ENCODE measurements around the gene KLHDC10. TPM values are rescaled to one million over a fixed set of nuclear protein-coding genes. Genes with fewer than 3 reads are reported as not detected.

Gene KLHDC10
- total RNA-seq, 4 donors from 2014 or later, result 17.8 to 26.9 (median 22.3) TPM

GRCh38 chr7:130149281-130150139 is 79.2 kb downstream of the KLHDC10 start:
- Histone ChIP-seq H3K27me3 (no peaks in the 10 kb centered on the region), H3K27ac (no peak overlapping the region), H3K4me3 (no peak overlapping the region), H3K4me1 (peaks cover 18% of the 10 kb centered on the region), H3K9me3 (no peaks in the 10 kb centered on the region), H3K36me3 (no peaks in the 10 kb centered on the region)
- TF ChIP-seq POLR2A (IDR thresholded peaks at IDR 0.05), result no peak
- no peak for TF ChIP-seq EP300 (IDR thresholded peaks at IDR 0.05)
- no peak for TF ChIP-seq CTCF (IDR thresholded peaks at IDR 0.05)
- no peak for TF ChIP-seq POLR2AphosphoS5 (IDR thresholded peaks at IDR 0.05)
- DNase-seq (ENCODE audit: low spot score in 2 of 2), result no peak
- 58% methylated on average over 13 of the region's 20 CpGs for WGBS

DNA sequence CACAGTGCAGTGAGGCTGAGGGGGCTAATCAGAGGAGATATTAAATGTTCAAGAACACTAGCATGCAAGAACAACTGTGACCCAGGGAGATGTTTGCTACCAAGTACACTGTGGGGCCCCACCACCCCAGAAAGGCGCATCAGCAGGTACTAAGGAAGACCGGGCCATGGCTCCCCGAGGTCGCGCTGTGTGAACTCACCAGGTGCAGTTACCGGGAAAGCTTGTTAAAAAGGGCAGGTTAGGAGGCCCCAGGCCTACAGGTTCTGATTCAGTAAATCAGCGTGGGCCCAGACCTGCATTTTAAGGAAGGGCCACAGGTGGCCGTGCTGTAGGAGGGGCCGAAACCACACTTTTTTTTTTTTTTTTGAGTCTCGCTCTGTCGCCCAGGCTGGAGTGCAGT is 80.3 kb downstream of the KLHDC10 start:
- Histone ChIP-seq H3K27ac (no peak overlapping the region), H3K9me3 (no peaks in the 10 kb centered on the region), H3K4me3 (no peak overlapping the region), H3K4me1 (peaks cover 19% of the 10 kb centered on the region), H3K36me3 (no peaks in the 10 kb centered on the region), H3K27me3 (no peaks in the 10 kb centered on the region)
- TF ChIP-seq CTCF (IDR thresholded peaks at IDR 0.05), result no peak
- no peak for TF ChIP-seq POLR2AphosphoS5 (IDR thresholded peaks at IDR 0.05)
- no peak for TF ChIP-seq POLR2A (IDR thresholded peaks at IDR 0.05)
- DNase-seq (ENCODE audit: low spot score in 2 of 2), result no peak
- WGBS, result 93% methylated on average over 11 of the region's 11 CpGs

DNA sequence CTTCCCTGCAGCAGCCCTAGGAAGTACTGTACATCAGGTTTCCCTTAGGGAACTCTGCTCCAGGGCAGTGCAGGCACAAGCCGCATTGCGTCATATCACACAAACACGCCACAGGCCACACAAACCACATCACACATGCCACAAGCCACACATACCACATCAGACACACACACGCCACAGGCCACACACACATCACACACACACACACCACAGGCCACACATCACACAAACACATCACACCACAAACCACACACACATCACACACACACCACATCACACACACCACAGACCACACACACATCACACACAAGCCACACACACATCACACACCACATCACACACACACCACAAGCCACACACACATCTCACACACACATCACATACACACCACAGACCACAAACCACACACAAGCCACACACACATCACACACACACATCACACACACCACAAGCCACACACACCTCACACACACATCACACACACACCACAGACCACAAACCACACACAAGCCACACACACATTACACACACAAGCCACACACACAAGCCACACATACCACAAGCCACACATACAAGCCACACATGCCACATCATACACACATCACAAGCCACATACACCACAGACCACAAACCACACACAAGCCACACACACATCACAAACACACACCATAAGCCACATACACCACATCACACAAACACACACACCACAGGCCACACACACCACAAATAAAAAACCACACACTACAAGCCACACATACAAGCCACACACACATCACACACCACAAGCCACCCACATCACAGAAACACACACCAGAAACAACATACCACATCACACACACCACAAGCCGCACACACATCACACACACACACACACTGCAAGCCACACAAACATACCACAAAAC is 81.5 kb downstream of the KLHDC10 start:
- Histone ChIP-seq H3K27me3 (no peaks in the 10 kb centered on the region), H3K36me3 (no peaks in the 10 kb centered on the region), H3K9me3 (no peaks in the 10 kb centered on the region), H3K27ac (no peak overlapping the region), H3K4me3 (no peak overlapping the region), H3K4me1 (peaks cover 19% of the 10 kb centered on the region)
- no peak for TF ChIP-seq POLR2A (IDR thresholded peaks at IDR 0.05)
- no peak for TF ChIP-seq EP300 (IDR thresholded peaks at IDR 0.05)
- TF ChIP-seq CTCF (IDR thresholded peaks at IDR 0.05), result no peak
- TF ChIP-seq POLR2AphosphoS5 (IDR thresholded peaks at IDR 0.05), result no peak
- WGBS, result 89% methylated on average over 5 of the region's 5 CpGs
- DNase-seq (ENCODE audit: low spot score in 2 of 2), result no peak

DNA sequence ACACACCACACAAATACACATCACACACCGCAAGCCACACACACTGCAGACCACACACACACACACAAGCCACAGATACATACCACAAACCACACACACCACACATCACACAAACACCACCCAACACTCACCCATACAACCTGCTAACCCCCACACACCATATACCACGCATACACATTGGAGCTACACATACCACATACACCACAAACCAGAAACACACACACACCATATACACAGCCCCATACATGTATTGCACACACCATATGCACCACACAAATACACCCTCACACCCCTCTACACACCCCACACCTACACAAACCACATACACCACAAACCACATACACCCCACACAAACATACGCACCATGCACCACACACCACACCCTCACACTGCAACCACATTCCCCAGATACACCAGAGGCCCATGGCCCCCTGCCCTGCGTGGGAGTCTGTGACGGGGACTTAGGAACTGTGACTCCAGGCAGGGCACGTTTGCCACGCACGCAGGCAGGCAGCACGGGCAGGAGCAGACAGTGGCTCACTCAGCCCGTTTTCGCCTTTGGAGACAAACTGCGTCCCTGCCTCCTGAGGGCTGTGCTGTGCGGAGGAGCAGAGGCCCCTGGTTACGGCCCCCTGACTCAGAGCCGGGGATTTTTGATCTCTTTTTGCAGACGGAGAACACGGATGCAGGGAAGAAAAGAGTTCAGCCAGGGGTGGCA is 82.3 kb downstream of the KLHDC10 start:
- 93% methylated on average over 3 of the region's 17 CpGs for WGBS
- Histone ChIP-seq H3K4me1 (peaks cover 19% of the 10 kb centered on the region), H3K27ac (no peak overlapping the region), H3K9me3 (no peaks in the 10 kb centered on the region), H3K27me3 (no peaks in the 10 kb centered on the region), H3K36me3 (no peaks in the 10 kb centered on the region), H3K4me3 (no peak overlapping the region)
- TF ChIP-seq POLR2AphosphoS5 (IDR thresholded peaks at IDR 0.05) (no peak), EP300 (IDR thresholded peaks at IDR 0.05) (no peak), CTCF (IDR thresholded peaks at IDR 0.05) (no peak), POLR2A (IDR thresholded peaks at IDR 0.05) (no peak)
- DNase-seq (ENCODE audit: low spot score in 2 of 2), result no peak
